IMR-90 (cell line): ENCODE measurements around the gene SOCS3. TPM values are rescaled to one million over a fixed set of nuclear protein-coding genes. Genes with fewer than 3 reads are reported as not detected.
A peak's percentile ranks its signal among the peaks of the same experiment; 100 is the strongest.

ENCODE experiments used
- ATAC-seq: fragments of 200-7000 bp; cut with Tn5 transposase; 2 replicates; pipeline ENCODE4 v1.9.1; 2020; ENCODE audit warnings: low read depth, mild to moderate bottlenecking, moderate library complexity
- BruUV-seq: library from RNA; stranded (reverse); fragments of 400-500 nt; replicated peaks from 2 replicates; lab custom pipeline; 2021; lab: Mats Ljungman, UMichigan
- CTCF ChIA-PET: fragments of 300-600 bp; formaldehyde crosslinking; extraction: SDS; loops from one replicate; lab custom pipeline; 2021; ENCODE audit warnings: antibody characterized with exemption; lab: Yijun Ruan, JAX
- POLR2A ChIA-PET: fragments of 300-600 bp; sonication (Branson Sonifier 250); formaldehyde crosslinking; loops from one replicate; lab custom pipeline; 2022; ENCODE audit warnings: antibody characterized with exemption; ENCODE audit not compliant: unreplicated experiment; lab: Charles Lee
- DNase-seq: peaks from one replicate; pipeline ENCODE4 v3.0.0; 2013
- H2AFZ ChIP-seq: replicated peaks from 2 replicates; pipeline ENCODE3; 2013; ENCODE audit warnings: low read length, mild to moderate bottlenecking; ENCODE audit not compliant: poor library complexity
- H2AK5ac ChIP-seq: 2 replicates; pipeline ENCODE4 v1.6.1; 2013; ENCODE audit warnings: low read depth, low read length, inconsistent platforms
- H2AK9ac ChIP-seq: replicated peaks from 2 replicates; pipeline ENCODE3; 2013; ENCODE audit warnings: mild to moderate bottlenecking, low read depth, low read length, moderate library complexity; ENCODE audit not compliant: poor library complexity
- H2BK120ac ChIP-seq: 2 replicates; pipeline ENCODE4 v1.6.1; 2013; ENCODE audit warnings: low read depth, low read length, inconsistent platforms
- H2BK15ac ChIP-seq: 3 replicates; pipeline ENCODE4 v1.6.1; 2013; ENCODE audit warnings: low read depth, low read length, inconsistent platforms
- H2BK20ac ChIP-seq: 2 replicates; pipeline ENCODE4 v1.6.1; 2013; ENCODE audit warnings: low read depth, mild to moderate bottlenecking, inconsistent platforms, low read length, moderate library complexity
- H2BK5ac ChIP-seq: 2 replicates; pipeline ENCODE4 v1.6.1; 2013; ENCODE audit warnings: mild to moderate bottlenecking, low read depth, low read length, inconsistent platforms; ENCODE audit not compliant: poor library complexity, severe bottlenecking
- H3K14ac ChIP-seq: replicated peaks from 2 replicates; pipeline ENCODE4 v1.6.1; 2013; ENCODE audit warnings: low read depth, low read length, inconsistent platforms
- H3K18ac ChIP-seq: 2 replicates; pipeline ENCODE4 v1.6.1; 2013; ENCODE audit warnings: low read depth, low read length, control low read depth
- H3K23ac ChIP-seq: 2 replicates; pipeline ENCODE4 v1.6.1; 2013; ENCODE audit warnings: low read depth, low read length, inconsistent platforms
- H3K27ac ChIP-seq: 2 replicates; pipeline ENCODE4 v1.5.1; 2013; ENCODE audit warnings: mild to moderate bottlenecking, control low read depth, low read length; ENCODE audit not compliant: insufficient read depth
- H3K27me3 ChIP-seq: 2 replicates; pipeline ENCODE4 v1.6.1; 2013; ENCODE audit warnings: low read length; ENCODE audit not compliant: control insufficient read depth, insufficient read depth
- H3K36me3 ChIP-seq: 2 replicates; pipeline ENCODE4 v1.6.1; 2013; ENCODE audit warnings: low read length, mixed read lengths; ENCODE audit not compliant: control insufficient read depth, insufficient read depth
- H3K4ac ChIP-seq: 2 replicates; pipeline ENCODE4 v1.6.1; 2013; ENCODE audit warnings: low read depth, low read length, inconsistent platforms
- H3K4me1 ChIP-seq: 2 replicates; pipeline ENCODE4 v1.6.1; 2013; ENCODE audit warnings: low read length, mixed read lengths; ENCODE audit not compliant: control insufficient read depth, insufficient read depth
- H3K4me2 ChIP-seq: 2 replicates; pipeline ENCODE4 v1.6.1; 2013; ENCODE audit warnings: low read depth, mild to moderate bottlenecking, control low read depth, low read length, moderate library complexity
- H3K4me3 ChIP-seq: 2 replicates; pipeline ENCODE4 v1.5.1; 2013; ENCODE audit warnings: low read depth, mild to moderate bottlenecking, control low read depth, low read length, moderate library complexity; ENCODE audit not compliant: insufficient read depth
- H3K56ac ChIP-seq: 2 replicates; pipeline ENCODE4 v1.6.1; 2013; ENCODE audit warnings: low read length, inconsistent platforms; ENCODE audit not compliant: insufficient read depth; ENCODE audit errors: extremely low read depth
- H3K79me1 ChIP-seq, 2 experiments: 2 replicates each; pipeline ENCODE4 v1.6.1; 2013; ENCODE audit warnings: low read length in 2 of 2, inconsistent platforms in 1 of 2, low read depth in 1 of 2
- H3K9ac ChIP-seq: 2 replicates; pipeline ENCODE4 v1.6.1; 2013; ENCODE audit warnings: low read depth, low read length, control low read depth
- H3K9me1 ChIP-seq: 2 replicates; pipeline ENCODE4 v1.6.1; 2013; ENCODE audit warnings: low read length, inconsistent platforms; ENCODE audit not compliant: insufficient read depth
- H3K9me3 ChIP-seq: 2 replicates; pipeline ENCODE4 v1.6.1; 2013; ENCODE audit warnings: low read length; ENCODE audit not compliant: control insufficient read depth, insufficient read depth
- H4K20me1 ChIP-seq: 2 replicates; pipeline ENCODE4 v1.6.1; 2013; ENCODE audit warnings: low read length, inconsistent platforms; ENCODE audit not compliant: insufficient read depth
- H4K5ac ChIP-seq: 2 replicates; pipeline ENCODE4 v1.6.1; 2013; ENCODE audit warnings: mild to moderate bottlenecking, low read depth, low read length, control low read depth
- H4K8ac ChIP-seq, 2 experiments: 2 replicates each; pipeline ENCODE4 v1.6.1; 2013; ENCODE audit warnings: low read depth in 2 of 2, low read length in 2 of 2, control low read depth in 1 of 2, inconsistent platforms in 1 of 2
- H4K91ac ChIP-seq: 2 replicates; pipeline ENCODE4 v1.6.1; 2013; ENCODE audit warnings: low read depth, low read length, inconsistent platforms; ENCODE audit not compliant: insufficient read depth
- BHLHE40 ChIP-seq: fragments of 150-350 bp; IDR thresholded peaks from 2 replicates; pipeline ENCODE4 v1.6.1; 2016; ENCODE audit warnings: mild to moderate bottlenecking, low read depth, low read length
- CEBPB ChIP-seq: IDR thresholded peaks from 2 replicates; pipeline ENCODE4 v1.6.1; 2012; ENCODE audit warnings: low read depth, low read length, improper control_type of control experiment
- CHD1 ChIP-seq: IDR thresholded peaks from 2 replicates; pipeline ENCODE4 v1.6.1; 2012; ENCODE audit warnings: low read depth, low read length, improper control_type of control experiment
- FOS ChIP-seq: fragments of 150-350 bp; IDR thresholded peaks from 2 replicates; pipeline ENCODE4 v1.6.1; 2016; ENCODE audit warnings: low read depth, low read length
- MAFK ChIP-seq: IDR thresholded peaks from 2 replicates; pipeline ENCODE4 v1.6.1; 2012; ENCODE audit warnings: low read depth, low read length, improper control_type of control experiment
- MAZ ChIP-seq: IDR thresholded peaks from 2 replicates; pipeline ENCODE4 v1.6.1; 2012; ENCODE audit warnings: low read depth, mild to moderate bottlenecking, low read length, improper control_type of control experiment, moderate library complexity, borderline replicate concordance
- NFE2L2 ChIP-seq: fragments of 150-350 bp; IDR thresholded peaks from 2 replicates; pipeline ENCODE4 v1.6.1; 2016; ENCODE audit warnings: low read depth, mild to moderate bottlenecking, low read length
- POLR2A ChIP-seq: IDR thresholded peaks from 2 replicates; pipeline ENCODE4 v1.6.1; 2012; ENCODE audit warnings: mild to moderate bottlenecking, low read depth, low read length
- RAD21 ChIP-seq: IDR thresholded peaks from 2 replicates; pipeline ENCODE4 v1.6.1; 2012; ENCODE audit warnings: low read length, improper control_type of control experiment
- RCOR1 ChIP-seq: IDR thresholded peaks from 2 replicates; pipeline ENCODE4 v1.6.1; 2012; ENCODE audit warnings: mild to moderate bottlenecking, low read length, improper control_type of control experiment; ENCODE audit not compliant: insufficient replicate concordance
- RFX5 ChIP-seq: IDR thresholded peaks from 2 replicates; pipeline ENCODE4 v1.8.0; 2012; ENCODE audit warnings: low read depth, mild to moderate bottlenecking, low read length, moderate library complexity
- SMC3 ChIP-seq: fragments of 150-350 bp; IDR thresholded peaks from 2 replicates; pipeline ENCODE4 v1.6.1; 2016; ENCODE audit warnings: low read depth, mild to moderate bottlenecking, antibody characterized with exemption, low read length, moderate library complexity
- WGBS, 2 experiments: methylation state at CpG; one replicate each; pipeline versions ENCODE4 v1.1.5 to v1.1.7; 2013; ENCODE audit warnings: missing lambda C conversion rate in 2 of 2; ENCODE audit not compliant: insufficient read length in 1 of 2; ENCODE audit errors: extremely low coverage in 2 of 2; 5-methylcytosine and 5-hydroxymethylcytosine counted together
- dilution Hi-C: fragments of 300-500 bp; cut with HindIII; formaldehyde crosslinking; loops from one replicate; pipeline ENCODE4 v1.14.3; 2018; ENCODE audit warnings: low sequenced_read_pairs; ENCODE audit not compliant: unreplicated experiment
- in situ Hi-C: fragments of 300-500 bp; cut with MboI; formaldehyde crosslinking; loops from 3 replicates; pipeline ENCODE4 v1.14.3; 2019; ENCODE audit warnings: low sequenced_read_pairs, inconsistent platforms, mixed read lengths
- intact Hi-C: fragments of 100-400 bp; cut with micrococcal nuclease; formaldehyde crosslinking; loops from 2 replicates; pipeline ENCODE4 v1.10.0; 2022
- polyA plus RNA-seq, 3 experiments: library from polyadenylated mRNA; depleted of rRNA; stranded (reverse); fragments of >200 nt; gene quantifications; 2 replicates each; pipeline ENCODE4 v1.2.3, GENCODE V29; 2012; ENCODE audit warnings: low replicate concordance in 1 of 3
- total RNA-seq: library from RNA; depleted of rRNA; stranded (reverse); fragments of >200 nt; gene quantifications from 2 replicates; pipeline ENCODE4 v1.2.3, GENCODE V29; 2012
- TF ChIP-seq, protein P1 (sequence below): conservative IDR thresholded peaks from 2 replicates; pipeline ENCODE4 v1.5.1; 2012; ENCODE audit warnings: mild to moderate bottlenecking, low read depth, low read length, improper control_type of control experiment
- TF ChIP-seq, protein P2 (sequence below): fragments of 150-350 bp; IDR thresholded peaks from 2 replicates; pipeline ENCODE4 v1.6.1; 2017; ENCODE audit warnings: mild to moderate bottlenecking, antibody characterized with exemption, low read length, low read depth

SOCS3 gene
- total and polyA plus RNA-seq, 2 of the 4 experiments (the other 2 are of a cell fraction): 19.2 to 19.9 TPM

- Histone ChIP-seq H2AFZ (peak overlapping the region; percentile 91), H3K18ac (no peak overlapping the region), H3K79me1 (peaks cover 5 to 41% of the 10 kb centered on the region in 2 experiments; a peak in 2 of 4 replicates), H3K4me1 (peaks cover 20% of the 10 kb centered on the region), H3K14ac (peak overlapping the region; percentile 27), H4K91ac (no peak overlapping the region; the same call in 1 of the 2 replicates), H3K23ac (peak overlapping the region; percentile 13; the same call in 1 of the 2 replicates), H3K36me3 (peaks cover 33% of the 10 kb centered on the region), H2BK120ac (no peak overlapping the region), H4K8ac (no peak overlapping the region), H3K4ac (peak overlapping the region; percentile 77), H2BK15ac (no peak overlapping the region), H3K9me3 (no peaks in the 10 kb centered on the region), H3K27me3 (no peaks in the 10 kb centered on the region), H3K4me2 (peak overlapping the region; percentile 72), H3K4me3 (peak overlapping the region; percentile 94), H4K20me1 (peaks cover 50% of the 10 kb centered on the region), H2AK5ac (0 out of 2 replicates have a peak overlapping the region, but pooled peaks have one; percentile 41), H3K56ac (peak overlapping the region; percentile 26; the same call in 1 of the 2 replicates), H2BK5ac (peak overlapping the region; percentile 92), H3K27ac (peak overlapping the region; percentile 97), H3K9ac (peak overlapping the region; percentile 97), H4K5ac (no peak overlapping the region), H3K9me1 (peaks cover 14% of the 10 kb centered on the region), H2AK9ac (peak overlapping the region; percentile 96), H2BK20ac (no peak overlapping the region)
- DNase-seq (peak; percentile 53), ATAC-seq (no peak)
- POLR2A ChIA-PET: interaction anchor here (1.1 kb wide), 1 partner anchor 57 kb away, joined by 3 read pairs; no protein-coding TSS in a partner anchor
- WGBS, 2 experiments: 1% methylated on average over 48 of the region's 72 CpGs; no CpG with 5 or more reads in 1 of the 2 experiments
- in situ Hi-C loops (loop anchor here (5.0 kb wide), 1 partner anchor 66 kb away; no protein-coding TSS in a partner anchor), intact Hi-C loops (no loop called here), dilution Hi-C loops (no loop called here)
- BruUV-seq: no TSS peak
- CTCF ChIA-PET: no interaction called here
- no peak for TF ChIP-seq POLR2A
- TF ChIP-seq RCOR1: no peak
- TF ChIP-seq RFX5: no peak
- TF ChIP-seq CEBPB: no peak
- no peak for TF ChIP-seq BHLHE40
- TF ChIP-seq, protein P1, sequence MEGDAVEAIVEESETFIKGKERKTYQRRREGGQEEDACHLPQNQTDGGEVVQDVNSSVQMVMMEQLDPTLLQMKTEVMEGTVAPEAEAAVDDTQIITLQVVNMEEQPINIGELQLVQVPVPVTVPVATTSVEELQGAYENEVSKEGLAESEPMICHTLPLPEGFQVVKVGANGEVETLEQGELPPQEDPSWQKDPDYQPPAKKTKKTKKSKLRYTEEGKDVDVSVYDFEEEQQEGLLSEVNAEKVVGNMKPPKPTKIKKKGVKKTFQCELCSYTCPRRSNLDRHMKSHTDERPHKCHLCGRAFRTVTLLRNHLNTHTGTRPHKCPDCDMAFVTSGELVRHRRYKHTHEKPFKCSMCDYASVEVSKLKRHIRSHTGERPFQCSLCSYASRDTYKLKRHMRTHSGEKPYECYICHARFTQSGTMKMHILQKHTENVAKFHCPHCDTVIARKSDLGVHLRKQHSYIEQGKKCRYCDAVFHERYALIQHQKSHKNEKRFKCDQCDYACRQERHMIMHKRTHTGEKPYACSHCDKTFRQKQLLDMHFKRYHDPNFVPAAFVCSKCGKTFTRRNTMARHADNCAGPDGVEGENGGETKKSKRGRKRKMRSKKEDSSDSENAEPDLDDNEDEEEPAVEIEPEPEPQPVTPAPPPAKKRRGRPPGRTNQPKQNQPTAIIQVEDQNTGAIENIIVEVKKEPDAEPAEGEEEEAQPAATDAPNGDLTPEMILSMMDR: no peak
- TF ChIP-seq FOS: no peak
- TF ChIP-seq NFE2L2: no peak
- no peak for TF ChIP-seq MAZ
- TF ChIP-seq RAD21: no peak
- TF ChIP-seq CHD1: no peak
- TF ChIP-seq, protein P2, sequence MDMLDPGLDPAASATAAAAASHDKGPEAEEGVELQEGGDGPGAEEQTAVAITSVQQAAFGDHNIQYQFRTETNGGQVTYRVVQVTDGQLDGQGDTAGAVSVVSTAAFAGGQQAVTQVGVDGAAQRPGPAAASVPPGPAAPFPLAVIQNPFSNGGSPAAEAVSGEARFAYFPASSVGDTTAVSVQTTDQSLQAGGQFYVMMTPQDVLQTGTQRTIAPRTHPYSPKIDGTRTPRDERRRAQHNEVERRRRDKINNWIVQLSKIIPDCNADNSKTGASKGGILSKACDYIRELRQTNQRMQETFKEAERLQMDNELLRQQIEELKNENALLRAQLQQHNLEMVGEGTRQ: no peak
- no peak for TF ChIP-seq SMC3
- TF ChIP-seq MAFK: no peak
Measured at GRCh38 chr17:78358538-78359320, 1.1 kb downstream of the SOCS3 start.
